H1 (cell line): ENCODE results near the gene RAD23A. TPM values are rescaled to one million over a fixed set of nuclear protein-coding genes. Genes with fewer than 3 reads are reported as not detected.

ENCODE experiments used
- CTCF ChIA-PET: fragments of 300-600 bp; sonication (Branson Sonifier 250); formaldehyde crosslinking; loops from one replicate; lab custom pipeline; 2021; ENCODE audit not compliant: partially characterized antibody; lab: Charles Lee
- POLR2A ChIA-PET: fragments of 300-600 bp; sonication (Branson Sonifier 250); formaldehyde crosslinking; loops from one replicate; lab custom pipeline; 2021; ENCODE audit warnings: inconsistent platforms; ENCODE audit not compliant: partially characterized antibody; lab: Charles Lee
- DNase-seq, 2 experiments: peaks; one replicate each; pipeline versions ENCODE4 v3.0.0 to v3.0.0-alpha.2; 2010 to 2022; ENCODE audit warnings: low spot score in 2 of 2, low read depth in 1 of 2, mixed read lengths in 1 of 2
- FAIRE-seq: peaks from 2 replicates; lab custom pipeline; 2011; peaks lifted over from hg19 to GRCh38; lab: Jason Lieb, UNC
- H2AFZ ChIP-seq: 2 replicates; pipeline ENCODE4 v1.8.1; 2012; ENCODE audit warnings: low read length, inconsistent platforms
- H2AK5ac ChIP-seq: 2 replicates; pipeline ENCODE4 v1.6.1; 2013; ENCODE audit warnings: low read depth, low read length
- H2BK120ac ChIP-seq: replicated peaks from 2 replicates; pipeline ENCODE3; 2013; ENCODE audit warnings: low read depth, low read length, inconsistent platforms
- H2BK12ac ChIP-seq: 2 replicates; pipeline ENCODE4 v1.6.1; 2013; ENCODE audit warnings: low read depth, low read length
- H2BK15ac ChIP-seq: 2 replicates; pipeline ENCODE4 v1.6.1; 2013; ENCODE audit warnings: low read length
- H2BK20ac ChIP-seq: 2 replicates; pipeline ENCODE4 v1.6.1; 2013; ENCODE audit warnings: low read length
- H2BK5ac ChIP-seq: 2 replicates; pipeline ENCODE4 v1.6.1; 2013; ENCODE audit warnings: low read depth, low read length
- H3K14ac ChIP-seq: 2 replicates; pipeline ENCODE4 v1.6.1; 2013; ENCODE audit warnings: inconsistent platforms; ENCODE audit not compliant: insufficient read length
- H3K18ac ChIP-seq: 2 replicates; pipeline ENCODE4 v1.6.1; 2013; ENCODE audit warnings: low read length; ENCODE audit errors: extremely low read depth
- H3K23ac ChIP-seq: 2 replicates; pipeline ENCODE4 v1.6.1; 2013; ENCODE audit warnings: inconsistent platforms; ENCODE audit not compliant: insufficient read length
- H3K23me2 ChIP-seq: 2 replicates; pipeline ENCODE4 v1.6.1; 2013; ENCODE audit warnings: low read depth, low read length
- H3K27ac ChIP-seq: 2 replicates; pipeline ENCODE4 v1.6.1; 2011; ENCODE audit warnings: low read depth, low read length, inconsistent platforms
- H3K27me3 ChIP-seq, 4 experiments: replicated peaks in 1 of 4; 1 replicate in 1 of 4; 2 replicates in 3 of 4; pipeline versions ENCODE4 v1.6.1 to v1.8.1; 2011 to 2013; ENCODE audit warnings: low read length in 3 of 4, mild to moderate bottlenecking in 3 of 4, inconsistent platforms in 2 of 4, mixed read lengths in 2 of 4, moderate library complexity in 1 of 4; ENCODE audit not compliant: control insufficient read depth in 3 of 4, insufficient read depth in 3 of 4; ENCODE audit errors: extremely low read depth in 1 of 4
- H3K36me3 ChIP-seq, 4 experiments: 2 replicates each; pipeline versions ENCODE4 v1.6.1 to v1.8.1; 2011 to 2013; ENCODE audit warnings: mild to moderate bottlenecking in 4 of 4, low read length in 3 of 4, moderate library complexity in 2 of 4, control low read depth in 1 of 4, inconsistent platforms in 1 of 4; ENCODE audit not compliant: insufficient read depth in 4 of 4, control insufficient read depth in 2 of 4
- H3K4ac ChIP-seq: replicated peaks from 2 replicates; pipeline ENCODE3; 2013; ENCODE audit warnings: low read length, low read depth, mixed read lengths, inconsistent platforms; ENCODE audit not compliant: insufficient read length
- H3K4me1 ChIP-seq, 4 experiments: replicated peaks in 1 of 4; 1 replicate in 1 of 4; 2 replicates in 3 of 4; pipeline versions ENCODE4 v1.6.1 to v1.8.1; 2011 to 2013; ENCODE audit warnings: low read length in 3 of 4, inconsistent platforms in 2 of 4, mixed read lengths in 1 of 4; ENCODE audit not compliant: insufficient read depth in 4 of 4, control insufficient read depth in 3 of 4
- H3K4me2 ChIP-seq, 2 experiments: 2 replicates each; pipeline versions ENCODE4 v1.6.1 to v1.8.1; 2011 to 2013; ENCODE audit warnings: low read depth in 2 of 2, low read length in 2 of 2, control low read depth in 1 of 2, inconsistent platforms in 1 of 2, mild to moderate bottlenecking in 1 of 2; ENCODE audit not compliant: insufficient read depth in 1 of 2
- H3K4me3 ChIP-seq, 4 experiments: fragments of 200-600, 300-600 bp in 1 of 4; sonication (generic), shearing (Covaris generic), sonication (Bioruptor Twin) in 1 of 4; 2 replicates each; pipeline versions ENCODE4 v1.5.1 to v1.8.1; 2011 to 2016; ENCODE audit warnings: low read length in 4 of 4, low read depth in 3 of 4, control low read depth in 2 of 4, inconsistent platforms in 2 of 4, mild to moderate bottlenecking in 2 of 4, mixed read lengths in 1 of 4, moderate library complexity in 1 of 4; ENCODE audit not compliant: insufficient read depth in 2 of 4; ENCODE audit errors: extremely low read depth in 1 of 4
- H3K56ac ChIP-seq: replicated peaks from 2 replicates; pipeline ENCODE3; 2013; ENCODE audit warnings: low read depth, mild to moderate bottlenecking, mixed read lengths, low read length, inconsistent platforms; ENCODE audit not compliant: insufficient read length
- H3K79me1 ChIP-seq: 2 replicates; pipeline ENCODE4 v1.6.1; 2013; ENCODE audit warnings: low read depth, low read length, control low read depth
- H3K79me2 ChIP-seq, 2 experiments: 2 replicates each; pipeline versions ENCODE4 v1.6.1 to v1.8.1; 2012 to 2013; ENCODE audit warnings: low read length in 2 of 2, mild to moderate bottlenecking in 2 of 2, inconsistent platforms in 1 of 2; ENCODE audit not compliant: insufficient read depth in 2 of 2, control insufficient read depth in 1 of 2
- H3K9ac ChIP-seq, 4 experiments: replicated peaks in 1 of 4; 1 replicate in 1 of 4; 2 replicates in 3 of 4; pipeline versions ENCODE4 v1.6.1 to v1.8.1; 2011 to 2013; ENCODE audit warnings: low read depth in 3 of 4, low read length in 3 of 4, control low read depth in 2 of 4, mild to moderate bottlenecking in 2 of 4, moderate library complexity in 2 of 4, inconsistent platforms in 1 of 4; ENCODE audit errors: extremely low read depth in 1 of 4
- H3K9me3 ChIP-seq, 2 experiments: 2 replicates each; pipeline versions ENCODE4 v1.6.1 to v1.8.1; 2012 to 2013; ENCODE audit warnings: mild to moderate bottlenecking in 2 of 2, moderate library complexity in 2 of 2, control low read depth in 1 of 2, inconsistent platforms in 1 of 2, low read depth in 1 of 2, low read length in 1 of 2, mixed read lengths in 1 of 2; ENCODE audit not compliant: insufficient read depth in 2 of 2
- H4K20me1 ChIP-seq, 2 experiments: replicated peaks in 1 of 2; 2 replicates each; pipeline versions ENCODE3 to v1.8.1; 2011 to 2013; ENCODE audit warnings: inconsistent platforms in 2 of 2, low read length in 2 of 2, mild to moderate bottlenecking in 1 of 2; ENCODE audit not compliant: insufficient read depth in 2 of 2, control insufficient read depth in 1 of 2
- H4K5ac ChIP-seq: 2 replicates; pipeline ENCODE4 v1.6.1; 2013; ENCODE audit warnings: low read length, low read depth, mixed read lengths, inconsistent platforms; ENCODE audit not compliant: insufficient read length
- H4K8ac ChIP-seq: 2 replicates; pipeline ENCODE4 v1.8.0; 2013; ENCODE audit warnings: mild to moderate bottlenecking, moderate library complexity, low read length, inconsistent platforms; ENCODE audit not compliant: insufficient read depth; ENCODE audit errors: extremely low read depth
- H4K91ac ChIP-seq: replicated peaks from 2 replicates; pipeline ENCODE3; 2013; ENCODE audit warnings: low read length, mixed read lengths, inconsistent platforms; ENCODE audit not compliant: insufficient read length
- CREB1 ChIP-seq: IDR thresholded peaks from 2 replicates; pipeline ENCODE4 v1.6.1; 2012; ENCODE audit warnings: inconsistent platforms
- POLR2A ChIP-seq, 2 experiments: IDR thresholded peaks; 1 replicate in 1 of 2; 2 replicates in 1 of 2; pipeline ENCODE4 v1.6.1; 2011; ENCODE audit warnings: low read depth in 2 of 2, low read length in 2 of 2, mild to moderate bottlenecking in 2 of 2; ENCODE audit errors: control extremely low read depth in 1 of 2
- POLR2AphosphoS5 ChIP-seq: IDR thresholded peaks from 2 replicates; pipeline ENCODE4 v1.6.1; 2011; ENCODE audit warnings: low read depth, low read length
- TAF7 ChIP-seq: optimal IDR thresholded peaks from 2 replicates; pipeline ENCODE3; 2011; ENCODE audit warnings: low read depth, mild to moderate bottlenecking, inconsistent platforms, low read length, moderate library complexity, borderline replicate concordance
- WGBS, 2 experiments: shearing (Covaris generic) in 1 of 2; methylation state at CpG; one replicate each; pipeline versions ENCODE4 v1.1.6 to v1.1.7; 2013 to 2015; ENCODE audit warnings: low lambda C conversion rate in 2 of 2, mixed read lengths in 2 of 2, inconsistent platforms in 1 of 2, low coverage in 1 of 2, missing lambda C conversion rate in 1 of 2; ENCODE audit not compliant: insufficient replicate concordance in 2 of 2, insufficient coverage in 1 of 2, insufficient read length in 1 of 2; ENCODE audit errors: extremely low coverage in 1 of 2, missing lambda C conversion rate in 1 of 2; 5-methylcytosine and 5-hydroxymethylcytosine counted together
- polyA plus RNA-seq, 7 experiments: library from polyadenylated mRNA; depleted of rRNA in 3 of 7; stranded (reverse) in 5 of 7; unstranded in 2 of 7; fragments of >200 nt in 5 of 7; fragments of 200-250 nt in 2 of 7; gene quantifications; 1 replicate in 5 of 7; 2 replicates in 1 of 7; 4 replicates in 1 of 7; pipeline versions ENCODE4 v1.2.1 to v1.2.3, GENCODE V29; 2011 to 2013; ENCODE audit warnings: missing spikeins in 2 of 7, mixed read lengths in 2 of 7
- total RNA-seq: library from RNA; stranded (reverse); fragmentation: NEBNext Ultra II Directional; extraction: Animal tissue kit (Norgen Biotek cat#: 25700); gene quantifications from 2 replicates; pipeline ENCODE4 v1.2.1, GENCODE V29; 2021
- TF ChIP-seq, protein P1 (sequence below): IDR thresholded peaks from 2 replicates; pipeline ENCODE4 v1.6.1; 2011; ENCODE audit warnings: low read length, improper control_type of control experiment

RAD23A gene
- total and polyA plus RNA-seq, 2 of the 8 experiments (the other 6 are each of a cell fraction or from before 2014, with no cell fraction given) = 40.0 to 76.1 TPM

- Histone ChIP-seq H3K36me3 (peaks cover 25 to 65% (median 39%) of the 10 kb centered on the region in 4 experiments), H2BK15ac (no peak overlapping the region), H2AFZ (no peak overlapping the region), H3K4me1 (peaks cover 0 to 3% (median under 1%) of the 10 kb centered on the region in 4 experiments; a peak in 1 of 7 replicates), H3K79me1 (peaks cover 2% of the 10 kb centered on the region; the same call in 1 of the 2 replicates), H3K27ac (no peak overlapping the region), H3K4me2 (peak overlapping the region in 1 of 2 experiments; percentile 80; a peak in 1 of 4 replicates), H3K79me2 (peaks cover 0 to 19% of the 10 kb centered on the region in 2 experiments; a peak in 2 of 4 replicates), H3K9ac (0 out of 7 replicates have a peak overlapping the region, but pooled peaks of 2 of the 4 experiments have one; percentile 6 to 22), H4K20me1 (peaks cover 5 to 9% of the 10 kb centered on the region in 2 experiments), H4K91ac (no peak overlapping the region)
- TF ChIP-seq POLR2AphosphoS5 = 0 out of 2 replicates have a peak, but pooled peaks have one; percentile 27
- TF ChIP-seq POLR2A (IDR thresholded peaks at IDR 0.05; ENCODE audit: control extremely low read depth in 1 of 2, low read depth in 2 of 2, low read length in 2 of 2) = peak in 1 of 2 experiments; percentile 25; a peak in 1 of 3 replicates
- TF ChIP-seq TAF7 = no peak
- TF ChIP-seq, protein P1, sequence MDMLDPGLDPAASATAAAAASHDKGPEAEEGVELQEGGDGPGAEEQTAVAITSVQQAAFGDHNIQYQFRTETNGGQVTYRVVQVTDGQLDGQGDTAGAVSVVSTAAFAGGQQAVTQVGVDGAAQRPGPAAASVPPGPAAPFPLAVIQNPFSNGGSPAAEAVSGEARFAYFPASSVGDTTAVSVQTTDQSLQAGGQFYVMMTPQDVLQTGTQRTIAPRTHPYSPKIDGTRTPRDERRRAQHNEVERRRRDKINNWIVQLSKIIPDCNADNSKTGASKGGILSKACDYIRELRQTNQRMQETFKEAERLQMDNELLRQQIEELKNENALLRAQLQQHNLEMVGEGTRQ = no peak
- no peak for TF ChIP-seq CREB1
- TF ChIP-seq, all 59 proteins: peak for 2
- no peak overlapping the region for H3K23ac ChIP-seq
- no peak overlapping the region for H3K56ac ChIP-seq
- H3K27me3 ChIP-seq = no peaks in the 10 kb centered on the region
- H4K8ac ChIP-seq = no peak overlapping the region
- H4K5ac ChIP-seq = no peak overlapping the region
- no peak overlapping the region for H2BK20ac ChIP-seq
- POLR2A ChIA-PET = interaction anchor here (1.0 to 4.0 kb wide), 11 partner anchors 7 to 63 kb away, joined by 3 to 43 read pairs (median 4); partner anchors contain the start of genes CALR, FARSA, GADD45GIP1 and GCDH
- no peak overlapping the region for H3K14ac ChIP-seq
- CTCF ChIA-PET = interaction anchor here (2.2 to 3.1 kb wide), 2 partner anchors 18 to 29 kb away, joined by 5 to 18 read pairs; no protein-coding TSS in a partner anchor
- no peak overlapping the region for H2BK120ac ChIP-seq
- no peak overlapping the region for H3K4ac ChIP-seq
- 0 out of 8 replicates have a peak overlapping the region, but pooled peaks of 1 of the 4 experiments have one; percentile 89 for H3K4me3 ChIP-seq
- no peak for FAIRE-seq
- H2BK5ac ChIP-seq = peak overlapping the region; percentile 58; the same call in 1 of the 2 replicates
- H3K18ac ChIP-seq = no peak overlapping the region
- no peaks in the 10 kb centered on the region for H3K23me2 ChIP-seq
- no peak overlapping the region for H2BK12ac ChIP-seq
- H2AK5ac ChIP-seq = no peak overlapping the region
- WGBS, 2 experiments = 90% methylated on average over 27 of the region's 28 CpGs; no CpG with 5 or more reads in 1 of the 2 experiments
- no peak for DNase-seq
- no peaks in the 10 kb centered on the region for H3K9me3 ChIP-seq
Observed at GRCh38 chr19:12947702-12948611, 2.3 kb downstream of the RAD23A start.
